ENCODE measurements around the gene TMPRSS7. TPM values are rescaled to one million over a fixed set of nuclear protein-coding genes. Genes with fewer than 3 reads are reported as not detected.

The TMPRSS7 gene
- total and polyA plus RNA-seq, 2 donors from 2014 or later = not detected

GRCh38 chr3:112002096-112002971, 32.2 kb upstream of the TMPRSS7 start:
- H3K4me3 ChIP-seq (ENCODE audit: low read length in 3 of 3) = no peak overlapping the region
- no peak overlapping the region for H3K9ac ChIP-seq (ENCODE audit: low read length in 3 of 3)
- DNase-seq = no peak
- H3K4me1 ChIP-seq (ENCODE audit: control insufficient read depth in 2 of 3, insufficient read depth in 2 of 3, low read depth in 1 of 3, low read length in 3 of 3) = peaks cover 0 to 3% (median under 1%) of the 10 kb centered on the region in 3 donors
- FAIRE-seq = no peak
- no peaks in the 10 kb centered on the region for H3K27me3 ChIP-seq (ENCODE audit: control insufficient read depth, insufficient read depth, low read length)
- no peak overlapping the region for H3K27ac ChIP-seq (ENCODE audit: low read depth in 2 of 2, low read length in 2 of 2)
- no peaks in the 10 kb centered on the region for H3K9me3 ChIP-seq (ENCODE audit: control insufficient read depth in 2 of 3, insufficient read depth in 1 of 3, low read length in 3 of 3)
- H3K36me3 ChIP-seq (ENCODE audit: control insufficient read depth in 2 of 3, insufficient read depth in 3 of 3, low read length in 3 of 3) = no peaks in the 10 kb centered on the region
- intact Hi-C loops (cut with DNase I) = no loop called here
- TF ChIP-seq, protein P1, sequence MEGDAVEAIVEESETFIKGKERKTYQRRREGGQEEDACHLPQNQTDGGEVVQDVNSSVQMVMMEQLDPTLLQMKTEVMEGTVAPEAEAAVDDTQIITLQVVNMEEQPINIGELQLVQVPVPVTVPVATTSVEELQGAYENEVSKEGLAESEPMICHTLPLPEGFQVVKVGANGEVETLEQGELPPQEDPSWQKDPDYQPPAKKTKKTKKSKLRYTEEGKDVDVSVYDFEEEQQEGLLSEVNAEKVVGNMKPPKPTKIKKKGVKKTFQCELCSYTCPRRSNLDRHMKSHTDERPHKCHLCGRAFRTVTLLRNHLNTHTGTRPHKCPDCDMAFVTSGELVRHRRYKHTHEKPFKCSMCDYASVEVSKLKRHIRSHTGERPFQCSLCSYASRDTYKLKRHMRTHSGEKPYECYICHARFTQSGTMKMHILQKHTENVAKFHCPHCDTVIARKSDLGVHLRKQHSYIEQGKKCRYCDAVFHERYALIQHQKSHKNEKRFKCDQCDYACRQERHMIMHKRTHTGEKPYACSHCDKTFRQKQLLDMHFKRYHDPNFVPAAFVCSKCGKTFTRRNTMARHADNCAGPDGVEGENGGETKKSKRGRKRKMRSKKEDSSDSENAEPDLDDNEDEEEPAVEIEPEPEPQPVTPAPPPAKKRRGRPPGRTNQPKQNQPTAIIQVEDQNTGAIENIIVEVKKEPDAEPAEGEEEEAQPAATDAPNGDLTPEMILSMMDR (IDR thresholded peaks at IDR 0.05; ENCODE audit: borderline replicate concordance, extremely low read depth, insufficient read depth) = no peak

- peaks cover 0 to 13% (median 2%) of the 10 kb centered on the region in 3 donors for H3K4me1 ChIP-seq (ENCODE audit: control insufficient read depth in 2 of 3, insufficient read depth in 2 of 3, low read depth in 1 of 3, low read length in 3 of 3)
- H3K9me3 ChIP-seq (ENCODE audit: control insufficient read depth in 2 of 3, insufficient read depth in 1 of 3, low read length in 3 of 3) = no peaks in the 10 kb centered on the region
- no peak overlapping the region for H3K4me3 ChIP-seq (ENCODE audit: low read length in 3 of 3)
- TF ChIP-seq, protein P1 (IDR thresholded peaks at IDR 0.05; ENCODE audit: borderline replicate concordance, extremely low read depth, insufficient read depth) = no peak
- FAIRE-seq (no peak), DNase-seq (no peak)
- H3K27ac ChIP-seq (ENCODE audit: low read depth in 2 of 2, low read length in 2 of 2) = no peak overlapping the region
- intact Hi-C loops (cut with DNase I) = no loop called here
- no peaks in the 10 kb centered on the region for H3K36me3 ChIP-seq (ENCODE audit: control insufficient read depth in 2 of 3, insufficient read depth in 3 of 3, low read length in 3 of 3)
- no peak overlapping the region for H3K9ac ChIP-seq (ENCODE audit: low read length in 3 of 3)
- no peaks in the 10 kb centered on the region for H3K27me3 ChIP-seq (ENCODE audit: control insufficient read depth, insufficient read depth, low read length)
Observed at GRCh38 chr3:112003321-112004080, 31.0 kb upstream of the TMPRSS7 start.

DNA sequence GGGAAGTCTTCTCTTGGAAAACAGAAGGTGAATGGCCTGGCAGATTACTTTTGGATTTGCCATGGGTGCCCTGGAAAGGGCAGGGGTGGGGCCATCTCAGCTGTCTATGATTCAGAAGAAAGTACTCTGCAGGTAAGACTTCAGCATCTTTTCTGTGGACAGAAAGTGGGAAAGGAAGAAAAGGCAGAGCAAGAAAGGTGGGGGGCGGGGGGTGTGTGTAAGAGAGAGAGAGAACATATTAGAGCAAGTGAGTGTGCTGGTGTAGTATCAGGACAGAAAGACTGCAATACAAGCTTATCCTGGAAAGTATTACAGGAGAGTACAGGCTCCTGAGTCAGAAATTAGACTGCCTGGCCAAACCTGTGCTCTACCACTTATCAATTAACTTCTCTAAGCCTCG, 30.3 kb upstream of the TMPRSS7 start:
- H3K27ac ChIP-seq (ENCODE audit: low read depth in 2 of 2, low read length in 2 of 2) = no peak overlapping the region
- H3K9me3 ChIP-seq (ENCODE audit: control insufficient read depth in 2 of 3, insufficient read depth in 1 of 3, low read length in 3 of 3) = no peaks in the 10 kb centered on the region
- DNase-seq = no peak
- TF ChIP-seq, protein P1 (IDR thresholded peaks at IDR 0.05; ENCODE audit: borderline replicate concordance, extremely low read depth, insufficient read depth) = no peak
- FAIRE-seq = no peak
- H3K36me3 ChIP-seq (ENCODE audit: control insufficient read depth in 2 of 3, insufficient read depth in 3 of 3, low read length in 3 of 3) = no peaks in the 10 kb centered on the region
- H3K4me3 ChIP-seq (ENCODE audit: low read length in 3 of 3) = no peak overlapping the region
- no peaks in the 10 kb centered on the region for H3K27me3 ChIP-seq (ENCODE audit: control insufficient read depth, insufficient read depth, low read length)
- no peak overlapping the region for H3K9ac ChIP-seq (ENCODE audit: low read length in 3 of 3)
- intact Hi-C loops (cut with DNase I) = no loop called here
- H3K4me1 ChIP-seq (ENCODE audit: control insufficient read depth in 2 of 3, insufficient read depth in 2 of 3, low read depth in 1 of 3, low read length in 3 of 3) = peaks cover 0 to 18% (median 0%) of the 10 kb centered on the region in 3 donors

Measured in kidney (tissue), 14 donors.